BLaER1 treated with 17β-estradiol and CSF1 and Interleukin-3, amounts not matched to agents 10 nM and 100 nM (cell line): ENCODE data around the gene CACNA2D3.

Experiments used
- H3K27ac ChIP-seq, 11 experiments: shearing (Covaris generic); formaldehyde crosslinking; 2 replicates each; pipeline ENCODE4 v1.8.1; 2022
- H3K27me3 ChIP-seq, 11 experiments: shearing (Covaris generic); formaldehyde crosslinking; 2 replicates each; pipeline ENCODE4 v1.8.1; 2022
- H3K36me3 ChIP-seq, 11 experiments: shearing (Covaris generic); formaldehyde crosslinking; 2 replicates each; pipeline ENCODE4 v1.8.1; 2022
- H3K4me1 ChIP-seq, 10 experiments: shearing (Covaris generic); formaldehyde crosslinking; 2 replicates each; pipeline ENCODE4 v1.8.1; 2022
- H3K4me2 ChIP-seq, 11 experiments: shearing (Covaris generic); formaldehyde crosslinking; 2 replicates each; pipeline ENCODE4 v1.8.1; 2022
- H3K4me3 ChIP-seq, 10 experiments: shearing (Covaris generic); formaldehyde crosslinking; 2 replicates each; pipeline ENCODE4 v1.8.1; 2022
- H3K9ac ChIP-seq, 11 experiments: shearing (Covaris generic); formaldehyde crosslinking; 2 replicates each; pipeline ENCODE4 v1.8.1; 2022
- H3K9me3 ChIP-seq, 11 experiments: shearing (Covaris generic); formaldehyde crosslinking; replicated peaks in 1 of 11; 2 replicates each; pipeline ENCODE4 v1.8.1; 2022
- H4K20me1 ChIP-seq, 11 experiments: shearing (Covaris generic); formaldehyde crosslinking; 2 replicates each; pipeline ENCODE4 v1.8.1; 2022
- Cebpa-rat ChIP-seq, 11 experiments: shearing (Covaris generic); IDR thresholded peaks; 2 replicates each; pipeline ENCODE4 v1.8.1; 2022

CACNA2D3 gene

GRCh38 chr3:54892168-54892567, 769.8 kb downstream of the CACNA2D3 start:
- Histone ChIP-seq H3K4me1 (peaks cover 0 to 5% (median 0%) of the 10 kb centered on the region in 10 experiments; a peak in 2 of 20 replicates), H3K9me3 (no peaks in the 10 kb centered on the region), H3K9ac (no peak overlapping the region), H4K20me1 (no peaks in the 10 kb centered on the region), H3K27me3 (no peaks in the 10 kb centered on the region), H3K4me2 (no peak overlapping the region), H3K27ac (no peak overlapping the region), H3K36me3 (no peaks in the 10 kb centered on the region; a peak in 1 of 22 replicates), H3K4me3 (no peak overlapping the region)
- TF ChIP-seq Cebpa-rat (IDR thresholded peaks at IDR 0.05): no peak

- Histone ChIP-seq H3K27ac (no peak overlapping the region), H3K36me3 (no peaks in the 10 kb centered on the region; a peak in 1 of 22 replicates), H4K20me1 (no peaks in the 10 kb centered on the region), H3K9me3 (no peaks in the 10 kb centered on the region), H3K4me3 (no peak overlapping the region), H3K4me1 (peaks cover 0 to 5% (median 0%) of the 10 kb centered on the region in 10 experiments; a peak in 3 of 20 replicates), H3K27me3 (no peaks in the 10 kb centered on the region), H3K9ac (no peak overlapping the region), H3K4me2 (no peak overlapping the region)
- TF ChIP-seq Cebpa-rat (IDR thresholded peaks at IDR 0.05): no peak
Measured at GRCh38 chr3:54895613-54896012, 773.3 kb downstream of the CACNA2D3 start.

- Histone ChIP-seq H3K36me3 (no peaks in the 10 kb centered on the region; a peak in 1 of 22 replicates), H3K9me3 (no peaks in the 10 kb centered on the region), H3K27me3 (no peaks in the 10 kb centered on the region), H3K4me1 (peaks cover 0 to 10% (median 0%) of the 10 kb centered on the region in 10 experiments; a peak in 3 of 20 replicates), H3K4me3 (no peak overlapping the region), H3K27ac (no peak overlapping the region), H3K4me2 (no peak overlapping the region), H3K9ac (no peak overlapping the region), H4K20me1 (no peaks in the 10 kb centered on the region)
- TF ChIP-seq Cebpa-rat (IDR thresholded peaks at IDR 0.05): no peak
Measured at GRCh38 chr3:54897028-54897711, 774.8 kb downstream of the CACNA2D3 start.

- Histone ChIP-seq H3K4me1 (peaks cover 0 to 10% (median 0%) of the 10 kb centered on the region in 10 experiments; a peak in 3 of 20 replicates), H3K9ac (no peak overlapping the region), H4K20me1 (no peaks in the 10 kb centered on the region), H3K9me3 (no peaks in the 10 kb centered on the region; a peak in 1 of 22 replicates), H3K4me3 (no peak overlapping the region), H3K27me3 (no peaks in the 10 kb centered on the region), H3K36me3 (no peaks in the 10 kb centered on the region; a peak in 1 of 22 replicates), H3K4me2 (no peak overlapping the region), H3K27ac (no peak overlapping the region)
- TF ChIP-seq Cebpa-rat (IDR thresholded peaks at IDR 0.05): no peak
Measured at GRCh38 chr3:54899273-54899672, 776.9 kb downstream of the CACNA2D3 start.

DNA sequence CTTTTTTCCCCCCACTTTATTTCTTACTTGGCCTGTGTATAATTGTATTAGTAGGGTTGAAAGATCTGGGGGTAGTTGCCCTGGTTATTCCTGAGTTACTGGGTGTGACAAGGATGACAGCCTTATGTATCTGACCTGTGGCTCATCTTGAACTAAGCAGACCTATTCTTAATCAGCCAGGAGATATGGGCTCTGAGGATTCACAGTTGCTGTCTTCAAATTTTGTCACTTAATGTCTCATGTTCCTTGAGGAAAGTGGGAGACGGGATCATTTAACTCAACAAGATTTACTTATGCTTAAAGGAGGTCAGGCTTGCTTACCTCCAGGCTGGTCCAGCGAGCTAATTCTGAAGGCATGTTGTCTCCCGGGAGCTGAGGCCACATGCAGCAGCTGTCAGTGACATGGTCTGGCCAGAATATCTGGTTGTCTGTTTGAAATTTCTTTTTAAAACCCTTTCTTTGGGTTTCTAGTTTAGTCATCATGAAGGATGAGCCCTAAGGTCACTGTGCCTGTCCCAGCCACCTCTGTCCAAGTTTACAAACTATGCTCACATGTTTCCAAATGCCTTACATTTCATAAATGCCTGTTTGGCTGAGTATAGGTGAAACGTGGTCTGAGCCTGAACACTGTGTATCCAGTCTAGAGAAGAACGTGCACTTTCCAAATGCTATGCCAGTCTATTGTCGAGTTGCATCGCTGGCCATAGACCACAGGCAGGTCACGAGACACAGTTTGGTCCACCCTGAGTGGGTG, 778.7 kb downstream of the CACNA2D3 start:
- Histone ChIP-seq H4K20me1 (no peaks in the 10 kb centered on the region), H3K4me1 (peaks cover 0 to 10% (median 0%) of the 10 kb centered on the region in 10 experiments; a peak in 3 of 20 replicates), H3K27ac (no peak overlapping the region), H3K9me3 (no peaks in the 10 kb centered on the region; a peak in 1 of 22 replicates), H3K27me3 (no peaks in the 10 kb centered on the region), H3K9ac (no peak overlapping the region), H3K4me2 (peak overlapping the region in 3 of 11 experiments; percentile 1 to 18 (median 4); a peak in 1 of 22 replicates), H3K36me3 (no peaks in the 10 kb centered on the region; a peak in 1 of 22 replicates), H3K4me3 (no peak overlapping the region)
- no peak for TF ChIP-seq Cebpa-rat (IDR thresholded peaks at IDR 0.05)

DNA sequence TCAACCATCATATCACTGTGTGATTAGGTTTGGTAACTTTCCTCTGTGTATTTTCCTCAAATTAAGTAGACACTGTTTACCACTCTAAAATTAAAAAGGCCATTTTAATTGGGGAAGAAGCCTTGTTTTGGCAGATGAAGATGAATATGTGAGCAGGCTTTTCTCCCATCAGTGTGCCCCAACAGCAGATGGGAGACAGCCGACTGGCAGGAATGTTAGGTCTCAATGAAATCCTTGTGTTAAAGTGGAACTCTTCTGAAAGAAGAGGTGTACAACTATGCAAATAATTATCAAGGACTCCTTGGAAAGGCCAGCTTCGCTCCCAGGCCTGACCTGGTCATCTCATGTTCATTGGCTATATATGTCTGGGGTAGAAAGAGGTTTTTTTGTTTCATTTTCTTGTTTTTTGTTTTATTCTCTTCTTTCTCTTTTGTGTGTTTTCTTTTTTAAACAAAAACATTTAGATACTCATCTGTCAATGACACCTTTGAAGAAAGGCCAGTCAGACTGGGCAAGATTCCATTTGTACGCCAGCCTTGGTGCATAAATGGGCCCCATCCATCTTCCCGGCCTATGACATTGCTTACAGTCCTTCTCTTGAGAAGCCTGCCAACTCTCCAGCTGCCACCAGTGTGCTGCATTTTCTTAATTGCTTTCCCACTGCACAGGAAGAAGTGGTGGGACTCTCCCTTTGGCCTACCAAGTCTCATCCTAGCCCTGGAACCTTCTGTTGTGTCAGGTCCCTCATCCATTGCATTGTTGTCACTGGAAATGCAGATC, 779.7 kb downstream of the CACNA2D3 start:
- Histone ChIP-seq H3K36me3 (no peaks in the 10 kb centered on the region; a peak in 1 of 22 replicates), H3K9me3 (no peaks in the 10 kb centered on the region; a peak in 1 of 22 replicates), H3K4me2 (no peak overlapping the region), H3K27ac (no peak overlapping the region), H3K27me3 (no peaks in the 10 kb centered on the region), H3K4me1 (peaks cover 0 to 10% (median 0%) of the 10 kb centered on the region in 10 experiments; a peak in 3 of 20 replicates), H4K20me1 (no peaks in the 10 kb centered on the region), H3K4me3 (no peak overlapping the region), H3K9ac (no peak overlapping the region)
- TF ChIP-seq Cebpa-rat (IDR thresholded peaks at IDR 0.05): no peak

- H4K20me1 ChIP-seq: no peaks in the 10 kb centered on the region
- no peak overlapping the region for H3K4me3 ChIP-seq
- no peak for TF ChIP-seq Cebpa-rat (IDR thresholded peaks at IDR 0.05)
- H3K36me3 ChIP-seq: no peaks in the 10 kb centered on the region
- no peak overlapping the region for H3K9ac ChIP-seq
- no peaks in the 10 kb centered on the region for H3K27me3 ChIP-seq
- no peak overlapping the region for H3K27ac ChIP-seq
- H3K4me1 ChIP-seq: peaks cover 0 to 10% (median 0%) of the 10 kb centered on the region in 10 experiments; a peak in 3 of 20 replicates
- no peak overlapping the region for H3K4me2 ChIP-seq
- no peaks in the 10 kb centered on the region; a peak in 1 of 22 replicates for H3K9me3 ChIP-seq
Measured at GRCh38 chr3:54905261-54905888, 783.0 kb downstream of the CACNA2D3 start.

DNA sequence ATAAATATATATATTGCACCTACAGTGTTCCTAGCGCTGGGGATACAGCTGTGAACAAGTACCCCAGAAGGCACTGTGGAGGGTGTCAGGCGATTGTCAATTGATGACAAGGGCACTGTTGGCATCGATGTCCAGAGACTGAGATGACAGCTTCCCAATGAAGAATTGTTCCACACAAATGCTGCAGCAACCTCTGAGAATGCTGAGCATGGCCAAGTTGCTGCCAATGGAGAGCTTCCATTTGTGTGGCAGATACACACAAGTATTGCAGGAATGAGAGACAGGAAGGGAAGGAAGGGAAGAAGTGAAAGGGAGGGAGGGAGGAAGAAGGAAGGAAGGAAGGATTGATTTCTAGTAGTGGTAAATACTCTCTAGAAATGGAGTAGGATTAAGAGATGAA, 783.6 kb downstream of the CACNA2D3 start:
- no peak for TF ChIP-seq Cebpa-rat (IDR thresholded peaks at IDR 0.05)
- Histone ChIP-seq H3K4me3 (no peak overlapping the region), H4K20me1 (no peaks in the 10 kb centered on the region), H3K4me2 (no peak overlapping the region), H3K36me3 (no peaks in the 10 kb centered on the region), H3K27me3 (no peaks in the 10 kb centered on the region), H3K9me3 (no peaks in the 10 kb centered on the region; a peak in 1 of 22 replicates), H3K9ac (no peak overlapping the region), H3K27ac (no peak overlapping the region), H3K4me1 (peaks cover 0 to 8% (median 0%) of the 10 kb centered on the region in 10 experiments; a peak in 3 of 20 replicates)
